Epithelial cell of esophagus (primary cell): ENCODE data around the gene TCF7L1.

Experiments used
- DNase-seq: peaks from one replicate; pipeline ENCODE4 v3.0.0; 2010; ENCODE audit warnings: low read depth
- H3K4me3 ChIP-seq: 2 replicates; pipeline ENCODE4 v1.5.1; 2011; ENCODE audit warnings: mild to moderate bottlenecking, low read length, control low read depth
- CTCF ChIP-seq: IDR thresholded peaks from 2 replicates; pipeline ENCODE4 v1.5.1; 2011; ENCODE audit warnings: low read depth, mild to moderate bottlenecking, low read length, control low read depth, inconsistent platforms; ENCODE audit not compliant: insufficient read depth; ENCODE audit errors: missing control alignments

TCF7L1 gene

DNA sequence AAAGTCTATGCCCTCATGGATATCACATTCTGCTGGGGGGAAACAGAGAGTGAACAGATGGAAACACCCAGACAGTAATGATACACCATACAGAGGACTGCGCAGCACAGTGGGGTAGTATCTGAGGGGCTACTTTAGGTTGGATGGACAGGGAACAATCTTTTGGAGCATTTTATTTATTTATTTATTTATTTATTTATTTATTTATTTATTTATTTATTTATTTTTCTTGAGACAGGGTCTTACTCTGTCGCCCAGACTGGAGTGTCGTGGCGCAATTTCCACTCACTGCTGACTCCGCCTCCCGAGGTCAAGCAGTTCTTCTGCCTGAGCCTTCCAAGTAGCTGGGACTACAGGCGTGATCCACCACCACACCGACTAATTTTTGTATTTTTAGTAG, 105.4 kb downstream of the TCF7L1 start:
- no peak for TF ChIP-seq CTCF
- no peak for DNase-seq
- no peak overlapping the region for H3K4me3 ChIP-seq

GRCh38 chr2:85239102-85239501, 105.9 kb downstream of the TCF7L1 start:
- H3K4me3 ChIP-seq, result no peak overlapping the region
- no peak for TF ChIP-seq CTCF
- no peak for DNase-seq

GRCh38 chr2:85240055-85240454, 106.9 kb downstream of the TCF7L1 start:
- no peak overlapping the region for H3K4me3 ChIP-seq
- TF ChIP-seq CTCF, result no peak
- DNase-seq, result no peak

GRCh38 chr2:85242321-85242720, 109.1 kb downstream of the TCF7L1 start:
- TF ChIP-seq CTCF, result no peak
- no peak overlapping the region for H3K4me3 ChIP-seq
- DNase-seq, result no peak

DNA sequence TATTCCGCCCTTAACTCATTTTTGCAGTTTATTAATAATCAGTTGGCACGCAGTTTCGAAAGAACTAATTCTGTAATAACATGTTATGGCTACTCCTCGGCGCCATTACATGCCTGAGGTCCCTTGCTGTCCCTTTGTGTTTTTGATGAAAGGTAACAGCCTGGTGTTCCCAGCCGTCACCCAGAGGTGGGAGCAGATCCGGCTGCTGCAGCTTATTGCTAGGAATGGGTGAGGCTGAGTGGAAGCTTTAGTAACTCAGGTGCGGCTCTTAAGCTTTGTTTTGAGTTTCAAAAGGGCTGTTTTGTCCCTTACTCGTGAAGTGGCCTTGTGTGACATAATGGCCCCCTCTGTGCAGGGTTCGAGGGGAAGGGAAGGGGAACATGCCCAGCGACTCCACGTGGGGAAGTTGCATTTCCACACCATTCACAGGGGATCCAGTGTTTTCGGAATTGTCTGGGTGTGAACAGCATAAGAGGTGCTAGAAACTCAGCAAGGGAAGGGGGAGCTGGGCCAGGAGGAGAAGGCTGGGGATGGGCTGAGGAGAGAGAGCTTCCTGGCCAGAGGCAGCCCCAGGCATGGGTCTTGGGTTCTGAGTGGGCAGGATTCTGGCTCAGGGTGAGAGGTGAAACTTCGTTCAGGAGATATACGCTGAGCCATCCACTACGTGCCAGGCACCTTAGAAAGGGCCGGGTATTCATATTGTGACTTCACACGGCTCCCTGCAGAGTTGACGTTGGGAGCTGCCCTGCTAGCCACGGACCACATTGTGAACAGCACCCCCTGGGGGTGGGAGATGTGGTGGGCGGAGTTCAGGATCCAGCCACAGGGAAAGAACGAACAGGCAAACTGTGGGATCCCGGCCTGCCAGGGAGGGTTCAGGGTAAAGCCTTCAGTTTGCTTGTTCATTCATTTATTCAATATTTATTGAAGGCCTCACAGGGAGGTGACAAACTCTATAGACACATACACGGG, 110.2 kb downstream of the TCF7L1 start:
- no peak for DNase-seq
- H3K4me3 ChIP-seq, result no peak overlapping the region
- TF ChIP-seq CTCF, result peak; percentile 8

DNA sequence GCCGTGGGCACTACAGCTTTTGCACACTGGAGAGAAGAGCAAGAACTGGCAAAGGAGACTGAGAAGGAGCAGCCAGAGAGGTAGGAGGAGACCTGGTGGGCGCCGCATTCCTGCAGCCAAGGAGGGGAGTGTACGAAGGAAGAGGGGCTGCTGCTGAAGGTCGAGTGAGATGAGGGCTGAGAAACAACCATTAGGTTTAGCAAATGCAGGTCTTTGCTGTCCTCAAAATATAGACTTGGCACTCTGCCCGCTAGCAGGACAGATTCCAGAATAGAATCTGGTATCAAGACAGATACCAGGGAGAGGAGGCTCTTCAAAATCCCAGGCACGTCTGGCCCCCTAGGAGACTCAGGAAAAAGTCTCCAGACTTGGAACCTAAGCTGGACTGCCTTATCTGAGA, 111.6 kb downstream of the TCF7L1 start:
- TF ChIP-seq CTCF, result no peak
- H3K4me3 ChIP-seq, result no peak overlapping the region
- no peak for DNase-seq

DNA sequence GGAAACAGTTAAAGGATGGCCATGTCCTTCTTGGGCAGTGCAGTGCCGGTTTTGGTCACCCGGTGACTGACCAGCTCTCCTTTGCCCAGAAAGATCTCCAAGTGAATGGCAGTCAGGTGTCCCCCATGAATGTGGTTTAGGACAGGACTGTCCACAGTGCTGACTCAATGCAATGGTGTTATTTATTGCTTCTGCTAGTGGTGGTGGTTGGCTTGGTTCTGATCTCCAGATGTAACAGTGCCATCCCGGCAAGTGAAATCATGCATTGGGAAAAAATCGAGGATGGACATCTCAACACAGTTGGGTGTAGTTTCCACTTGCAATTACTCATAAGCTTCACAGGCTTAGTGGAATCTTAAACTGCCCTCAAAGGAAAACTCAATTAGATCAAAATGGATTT, 112.7 kb downstream of the TCF7L1 start:
- TF ChIP-seq CTCF, result no peak
- no peak overlapping the region for H3K4me3 ChIP-seq
- peak; percentile 34 for DNase-seq
